ENCODE results near the gene ANO2.

ANO2 gene

DNA sequence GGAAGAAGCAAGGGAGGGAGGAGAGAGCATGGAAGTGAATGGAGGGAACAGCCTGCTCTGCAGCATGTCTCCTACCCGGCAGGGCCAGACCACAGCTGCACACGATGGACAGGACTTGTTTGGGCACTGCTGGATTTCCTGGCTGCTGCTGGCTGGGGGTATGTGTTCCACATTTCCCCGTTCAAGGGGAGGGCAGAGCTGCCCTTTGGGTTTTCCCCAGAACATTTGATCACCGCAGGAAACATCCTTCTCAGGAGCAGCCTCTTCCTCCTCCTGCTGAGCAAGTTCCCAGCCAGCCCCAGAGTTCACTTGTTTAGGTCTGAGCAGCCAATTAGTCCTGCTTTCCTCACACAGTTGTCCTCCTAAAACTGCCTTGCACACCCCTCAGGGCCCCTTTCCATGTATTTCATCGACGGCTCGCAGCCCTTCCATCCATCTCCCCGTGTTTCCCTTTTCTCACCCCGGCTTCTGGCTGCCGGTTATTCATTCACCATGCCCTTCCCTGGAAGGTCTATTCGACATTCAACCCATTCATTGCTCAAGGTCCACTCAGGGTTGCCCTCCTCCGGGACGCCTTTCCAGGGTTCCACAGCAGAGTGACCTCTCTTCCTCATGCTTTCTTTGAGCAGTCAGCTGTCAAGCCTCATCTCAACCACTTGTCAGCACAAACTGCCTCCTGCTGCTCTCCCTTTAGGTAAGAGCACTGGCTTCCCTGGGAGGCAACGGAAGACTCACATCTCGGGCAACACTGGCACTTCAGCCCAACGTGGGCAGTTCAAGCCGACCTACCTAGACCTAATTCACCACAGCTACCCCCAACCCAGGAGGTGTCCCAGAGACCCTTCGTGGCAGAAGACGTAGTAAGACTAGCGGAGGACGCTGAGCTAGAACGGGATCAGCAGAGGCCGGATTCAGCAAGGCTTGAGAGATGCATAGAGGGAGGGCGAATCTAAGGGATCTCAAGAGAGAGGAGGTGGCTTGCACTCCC, 20.1 kb upstream of the ANO2 start:
- no peak for DNase-seq (ENCODE audit: low read depth)

DNA sequence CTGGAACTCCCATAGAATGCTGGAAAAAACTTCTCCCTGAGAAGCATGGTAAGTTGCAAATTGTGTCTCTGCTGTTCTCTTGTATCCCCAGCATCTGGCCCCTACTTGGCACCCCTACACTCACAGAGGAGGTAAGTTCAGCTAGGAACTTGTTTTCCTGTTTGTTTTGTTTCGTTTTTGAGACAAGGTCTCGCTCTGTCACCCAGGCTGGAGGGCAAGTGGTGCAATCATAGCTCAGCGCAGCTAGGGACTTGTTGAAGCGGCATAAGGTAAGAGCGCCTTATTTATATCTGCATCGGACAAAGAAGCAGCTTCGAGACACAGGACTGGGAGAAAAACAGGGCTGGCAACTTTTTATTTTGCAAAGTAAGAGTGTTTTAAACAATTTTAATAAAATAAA, 18.5 kb upstream of the ANO2 start:
- DNase-seq (ENCODE audit: low read depth), result no peak

DNA sequence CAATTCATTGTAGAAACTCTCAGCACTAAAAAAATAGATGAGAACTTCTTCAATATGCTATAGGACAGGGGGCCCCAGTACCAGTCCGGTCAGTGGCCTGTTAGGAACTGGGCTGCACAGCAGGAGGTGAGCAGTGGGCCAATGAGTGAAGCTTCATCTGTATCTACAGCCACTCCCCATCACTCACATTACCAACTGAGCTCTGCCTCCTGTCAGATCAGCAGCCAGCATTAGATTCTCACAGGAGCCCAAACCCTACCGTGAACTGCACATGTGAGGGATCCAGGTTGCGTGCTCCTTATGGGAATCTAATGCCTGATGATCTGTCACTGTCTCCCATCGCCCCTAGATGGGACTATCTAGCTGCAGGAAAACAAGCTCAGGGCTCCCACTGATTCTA, 15.7 kb upstream of the ANO2 start:
- DNase-seq (ENCODE audit: low read depth), result no peak

DNA sequence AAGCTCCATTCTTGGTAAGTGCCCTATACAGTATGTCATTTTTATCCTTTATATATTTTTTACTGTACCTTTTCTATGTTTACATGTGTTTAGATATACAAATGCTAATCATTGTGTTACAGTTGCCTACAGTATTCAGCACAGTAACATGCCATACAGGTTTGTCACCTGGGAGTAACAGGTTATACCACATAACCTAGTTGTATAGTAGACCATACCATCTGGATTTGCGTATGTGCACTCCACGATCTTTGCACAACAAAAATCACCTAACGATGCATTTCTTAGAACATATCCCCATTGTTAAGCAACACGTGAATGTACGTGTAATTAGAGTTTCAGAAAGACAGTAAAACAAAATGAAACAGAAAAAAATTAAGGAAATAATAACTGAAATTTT, 11.9 kb upstream of the ANO2 start:
- no peak for DNase-seq (ENCODE audit: low read depth)

DNA sequence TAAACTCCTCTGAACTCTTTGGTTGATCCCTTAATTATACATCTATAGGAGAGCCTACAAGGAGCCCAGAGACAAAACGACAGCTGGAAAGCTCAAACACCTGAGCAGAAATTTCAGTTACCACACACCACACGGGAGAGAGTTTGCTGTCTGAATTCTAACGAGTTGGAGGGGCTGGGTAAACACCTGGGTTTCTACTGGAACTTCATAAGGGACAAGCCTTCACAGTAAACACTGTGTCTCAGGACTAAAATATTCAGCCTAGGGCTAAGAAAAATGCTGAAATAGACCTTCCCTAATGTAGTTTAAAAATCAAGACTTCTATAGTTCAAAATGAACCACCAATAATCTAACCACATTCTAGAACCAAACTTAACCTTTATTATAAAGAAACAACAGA, 9.6 kb upstream of the ANO2 start:
- DNase-seq (ENCODE audit: low read depth), result no peak

DNA sequence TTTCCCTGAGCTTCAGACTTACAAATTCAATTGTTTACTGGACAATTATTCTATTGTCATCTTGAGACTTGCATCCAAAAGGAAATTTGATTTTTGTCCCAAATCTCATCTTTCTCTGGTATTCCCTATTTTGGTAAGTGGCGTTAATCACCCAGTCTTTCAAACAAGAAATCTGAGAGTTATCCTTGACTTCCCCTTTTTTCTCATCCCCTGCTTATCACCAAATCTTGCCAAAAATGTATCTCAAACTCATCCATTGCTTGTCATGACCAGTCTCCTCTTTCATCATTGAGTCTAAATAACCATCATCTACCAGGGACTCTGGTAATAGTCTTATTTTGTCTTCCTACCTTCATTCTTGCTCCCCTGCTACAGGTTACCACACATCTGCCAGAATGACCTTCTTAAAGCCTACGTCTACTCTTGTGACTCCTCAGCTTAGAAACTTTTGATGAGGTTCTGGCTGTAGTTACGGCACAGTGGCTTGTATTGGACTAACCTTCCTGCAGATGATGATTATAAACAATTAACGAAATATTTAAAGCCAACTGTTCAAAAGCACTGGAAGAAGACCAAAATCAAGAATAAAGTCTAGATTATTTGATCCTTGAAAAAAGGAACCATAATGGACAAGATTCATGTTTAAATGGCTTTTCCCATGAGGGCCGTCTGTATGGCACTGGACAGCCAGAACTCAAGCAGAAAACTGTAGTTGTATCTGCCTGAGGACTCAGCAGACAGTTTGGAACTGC, 9.0 kb upstream of the ANO2 start:
- DNase-seq (ENCODE audit: low read depth), result no peak

DNA sequence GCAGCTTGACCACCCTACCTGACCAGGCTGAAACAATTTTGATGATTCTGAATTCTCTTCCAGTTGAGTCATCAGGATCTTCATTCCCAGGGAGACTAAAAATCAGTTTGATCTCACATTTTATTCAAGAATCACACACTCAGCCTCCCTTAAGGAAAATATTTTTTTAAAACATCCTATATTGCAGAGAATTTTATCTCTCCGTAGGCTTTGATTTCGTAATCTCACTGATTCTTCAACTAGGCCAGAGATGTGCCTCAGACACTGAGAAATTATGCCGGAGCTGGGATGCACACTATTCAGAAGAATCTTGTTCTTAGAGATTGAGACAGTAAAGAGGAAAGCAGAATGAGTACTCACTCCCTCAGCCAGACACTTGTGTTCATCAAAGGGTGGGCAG, 7.0 kb upstream of the ANO2 start:
- no peak for DNase-seq (ENCODE audit: low read depth)

DNA sequence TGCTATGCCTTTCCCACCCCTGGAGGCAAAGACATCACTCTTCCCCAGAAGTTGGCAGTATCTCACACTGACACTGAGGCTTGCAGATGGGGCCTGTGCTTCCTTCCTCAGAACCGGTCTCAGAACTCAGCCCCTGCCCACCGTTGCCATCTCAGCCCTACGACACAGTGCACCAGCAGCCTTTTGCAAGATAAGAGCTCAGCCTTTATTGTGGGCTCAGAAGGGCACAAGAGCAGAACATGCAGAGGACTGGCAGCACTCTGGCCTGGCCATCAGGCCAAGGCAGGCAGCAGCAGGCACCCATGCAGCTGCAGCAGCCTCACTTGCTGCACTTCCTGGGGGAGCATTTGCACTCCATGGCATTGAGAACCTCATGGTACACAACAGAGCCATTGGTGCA, 3.6 kb upstream of the ANO2 start:
- no peak for DNase-seq (ENCODE audit: low read depth)

DNA sequence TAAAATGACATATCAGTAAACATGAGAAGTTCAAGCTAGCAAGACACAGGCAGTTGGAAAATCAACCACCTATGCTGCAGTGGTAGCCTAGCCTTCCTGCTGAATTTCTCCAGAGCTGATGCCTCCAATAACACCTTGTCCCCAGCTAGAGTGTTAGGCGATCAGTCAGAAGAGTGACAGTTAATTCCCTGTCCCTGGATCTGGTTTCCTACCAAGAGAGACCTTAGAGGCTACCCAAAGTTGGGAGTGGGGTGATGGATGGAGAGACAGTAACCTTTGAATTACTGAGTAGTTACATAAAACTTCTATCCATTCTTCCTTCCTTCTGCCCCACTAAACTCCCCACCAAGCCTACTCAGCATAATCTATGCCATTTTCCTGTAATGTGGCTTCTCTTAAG, 1.9 kb upstream of the ANO2 start:
- no peak for DNase-seq (ENCODE audit: low read depth)

DNA sequence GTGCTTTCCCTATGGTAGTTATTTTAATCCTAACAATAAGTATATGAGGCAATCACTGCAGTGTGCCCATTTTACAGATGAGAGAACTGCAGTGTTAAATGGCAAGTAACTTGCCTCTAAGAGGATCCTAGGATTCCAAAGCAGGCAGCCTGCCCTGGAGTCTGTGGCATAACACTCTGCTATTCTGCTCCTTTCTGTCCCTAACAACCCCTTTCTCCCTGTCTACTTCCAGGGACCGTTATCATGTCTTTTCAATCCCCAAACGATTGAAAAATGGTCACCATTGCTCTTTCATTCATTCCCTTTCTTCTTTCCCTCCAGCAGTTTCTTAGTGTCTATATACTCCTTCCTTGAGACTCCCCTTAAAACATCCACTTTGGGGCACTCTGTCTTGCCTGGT, 1.3 kb upstream of the ANO2 start:
- no peak for DNase-seq (ENCODE audit: low read depth)

DNA sequence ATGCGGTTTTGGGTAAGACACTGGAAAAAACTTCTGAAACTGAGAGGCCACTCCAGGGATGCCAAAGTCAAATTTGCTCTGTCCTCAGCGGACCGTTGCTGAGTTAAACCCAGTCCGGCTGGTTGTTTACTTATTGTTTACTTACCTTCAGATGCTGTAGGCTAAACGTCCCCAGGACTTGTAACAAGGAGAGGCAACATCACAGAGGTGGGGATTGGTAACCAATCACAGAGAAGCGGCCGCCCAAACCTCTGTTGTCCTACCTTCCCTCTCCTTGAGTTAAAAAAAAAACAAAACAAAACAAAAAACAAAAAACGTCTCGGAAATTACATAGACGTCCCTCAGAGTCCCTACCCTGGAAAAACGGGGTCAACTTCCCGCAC, 380 bp downstream of the ANO2 start:
- DNase-seq (ENCODE audit: low read depth), result no peak

DNA sequence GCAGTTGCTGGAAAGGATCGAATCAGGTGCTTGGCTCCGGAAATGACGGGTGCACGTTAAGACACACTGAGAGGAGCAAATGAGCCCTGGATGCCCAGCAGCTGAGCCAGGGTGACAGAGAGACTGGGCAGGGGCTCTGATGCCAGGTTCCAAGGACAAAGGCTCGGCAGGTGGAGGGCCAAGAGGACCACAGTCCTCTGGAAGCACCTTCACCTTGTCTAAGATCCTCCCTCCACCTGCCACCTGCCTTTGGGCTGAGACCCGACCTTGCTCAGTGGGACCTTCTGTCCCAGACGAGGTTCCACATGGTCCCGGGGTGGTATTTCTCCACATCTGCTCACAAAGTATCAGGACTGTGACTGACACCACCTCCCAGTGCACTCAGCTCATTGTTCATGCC, 1.0 kb downstream of the ANO2 start:
- DNase-seq (ENCODE audit: low read depth), result no peak

DNA sequence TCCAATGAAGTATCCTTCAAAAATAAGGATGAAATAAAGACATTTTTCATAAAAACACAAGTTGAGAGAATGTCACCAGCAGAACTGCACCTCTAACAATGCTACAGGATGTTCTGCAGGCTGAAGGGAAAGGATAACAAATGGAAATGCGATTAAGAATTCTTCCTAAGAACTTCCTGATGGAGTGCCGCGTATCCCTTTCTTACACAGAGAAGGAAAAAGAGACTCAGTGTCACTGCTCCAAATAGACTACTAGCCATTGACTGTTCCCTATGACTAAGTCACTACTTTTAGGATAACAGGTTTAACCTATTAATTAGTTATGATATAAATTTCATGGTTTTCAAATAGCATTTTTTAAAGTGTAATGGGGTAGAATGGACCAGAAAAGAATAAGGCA, 3.2 kb downstream of the ANO2 start:
- DNase-seq (ENCODE audit: low read depth), result no peak

DNA sequence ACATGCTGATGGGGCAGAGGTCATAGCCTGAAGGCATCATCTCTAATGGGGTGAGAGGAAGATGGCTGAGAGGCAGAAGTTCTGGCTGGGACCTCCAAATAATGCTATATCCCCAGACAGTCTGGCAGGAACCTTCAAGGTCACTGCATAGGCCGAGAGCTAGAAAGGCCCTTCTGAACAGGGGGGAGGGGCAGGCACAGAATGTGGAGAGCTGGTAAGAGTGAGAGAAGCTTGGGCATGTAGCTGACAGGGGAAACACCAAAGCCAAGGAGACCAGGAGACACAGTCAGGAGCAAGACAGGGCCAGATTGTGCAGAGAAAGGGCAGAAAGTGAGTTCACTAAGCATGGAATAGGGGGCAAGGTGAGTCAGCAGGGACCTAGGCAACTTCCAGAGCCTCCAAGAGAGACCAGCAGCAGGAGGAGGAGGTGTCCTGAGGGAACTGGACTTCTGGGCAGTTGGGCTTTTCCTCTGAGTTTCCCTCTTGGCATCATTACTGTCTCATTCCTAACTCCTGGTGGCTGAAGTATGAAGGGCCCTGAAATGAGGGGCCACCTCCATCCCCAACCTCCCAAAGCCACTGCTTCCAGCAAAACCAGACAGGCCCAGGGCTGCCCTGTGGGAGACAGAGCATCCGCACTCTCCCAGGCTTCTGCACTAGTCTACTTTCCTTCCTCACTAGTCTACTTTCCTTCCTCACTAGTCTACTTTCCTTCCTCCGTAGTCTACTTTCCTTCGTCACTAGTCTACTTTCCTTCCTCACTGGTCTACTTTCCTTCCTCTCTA, 17.1 kb downstream of the ANO2 start:
- DNase-seq (ENCODE audit: low read depth), result no peak

DNA sequence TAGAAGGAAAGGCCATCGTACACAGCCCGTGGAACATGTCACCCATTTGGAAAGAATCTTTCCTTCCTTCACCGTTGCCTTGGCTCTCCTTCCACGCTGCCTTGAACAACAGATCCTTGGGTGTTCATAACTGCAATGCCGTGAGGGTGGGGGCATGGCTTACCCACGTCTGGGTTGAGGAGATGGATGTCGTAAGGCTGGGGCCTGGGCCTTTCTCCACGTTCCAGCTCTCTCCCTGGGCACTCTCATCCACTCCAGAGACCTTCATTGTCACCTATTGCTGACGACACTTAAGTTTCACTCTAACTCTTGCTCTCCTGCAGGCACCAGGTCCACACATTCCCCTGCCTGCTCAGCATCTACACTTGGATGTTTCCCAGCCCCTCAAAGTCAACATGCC, 19.4 kb downstream of the ANO2 start:
- no peak for DNase-seq (ENCODE audit: low read depth)

DNA sequence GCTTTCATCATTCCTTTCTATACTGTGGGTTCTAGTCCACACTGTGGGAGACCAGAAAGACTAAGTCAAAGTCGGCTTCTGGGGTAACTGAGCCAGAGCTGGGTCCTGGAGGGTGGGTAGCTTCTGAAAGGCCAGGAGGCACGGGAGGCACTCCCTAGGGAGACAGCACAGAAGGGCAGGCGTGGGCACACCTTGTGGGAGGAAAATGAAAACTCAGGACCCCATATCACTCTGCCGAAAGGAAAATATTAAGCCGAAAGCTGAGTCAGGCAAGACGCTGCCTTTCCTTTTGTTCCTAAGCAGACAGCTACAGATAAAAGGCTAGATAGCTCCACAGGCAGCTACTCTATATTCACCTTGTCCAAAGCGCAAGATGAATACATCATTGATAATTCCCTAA, 20.7 kb downstream of the ANO2 start:
- DNase-seq (ENCODE audit: low read depth), result no peak

DNA sequence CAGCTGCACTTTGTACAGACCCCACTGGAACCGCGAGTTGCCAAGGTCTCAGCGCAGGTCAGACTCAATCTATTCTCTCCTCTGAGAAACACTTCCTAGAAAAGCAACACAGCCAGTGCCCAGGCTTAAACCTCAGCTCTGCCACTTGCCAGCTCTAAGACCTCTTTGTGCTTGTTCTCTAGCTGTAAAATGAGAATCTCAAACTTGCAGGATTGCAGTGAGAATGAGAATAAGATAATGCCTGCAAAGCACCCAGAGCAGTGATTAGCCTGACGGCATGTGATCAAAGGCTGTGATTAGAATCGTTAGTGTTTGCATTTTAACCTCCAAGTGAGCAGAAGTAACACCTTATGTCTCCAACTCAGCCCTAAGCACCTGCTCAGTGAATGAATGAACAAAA, 21.3 kb downstream of the ANO2 start:
- DNase-seq (ENCODE audit: low read depth), result no peak

DNA sequence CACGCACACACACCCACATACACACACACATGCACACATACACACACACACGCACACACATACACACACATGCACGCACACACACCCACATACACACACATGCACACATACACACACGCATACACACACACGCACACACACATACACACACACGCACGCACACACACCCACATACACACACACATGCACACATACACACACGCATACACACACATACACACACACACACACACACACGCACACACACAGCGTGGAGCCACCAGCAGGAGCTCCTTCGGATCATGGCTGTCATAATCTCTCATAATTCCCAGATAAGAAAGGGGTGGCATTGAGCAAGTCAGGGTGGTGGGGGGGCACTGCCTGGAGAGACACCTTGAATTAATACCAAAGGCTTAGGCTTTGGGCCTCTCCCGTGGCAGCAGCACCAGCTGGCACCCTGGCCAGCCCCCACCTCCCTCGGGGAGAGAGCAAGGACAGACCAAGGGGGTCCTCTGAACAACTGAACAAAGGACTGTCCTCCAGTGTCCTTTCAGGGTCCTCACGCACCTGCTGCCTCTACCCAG, 21.9 kb downstream of the ANO2 start:
- DNase-seq (ENCODE audit: low read depth), result no peak

DNA sequence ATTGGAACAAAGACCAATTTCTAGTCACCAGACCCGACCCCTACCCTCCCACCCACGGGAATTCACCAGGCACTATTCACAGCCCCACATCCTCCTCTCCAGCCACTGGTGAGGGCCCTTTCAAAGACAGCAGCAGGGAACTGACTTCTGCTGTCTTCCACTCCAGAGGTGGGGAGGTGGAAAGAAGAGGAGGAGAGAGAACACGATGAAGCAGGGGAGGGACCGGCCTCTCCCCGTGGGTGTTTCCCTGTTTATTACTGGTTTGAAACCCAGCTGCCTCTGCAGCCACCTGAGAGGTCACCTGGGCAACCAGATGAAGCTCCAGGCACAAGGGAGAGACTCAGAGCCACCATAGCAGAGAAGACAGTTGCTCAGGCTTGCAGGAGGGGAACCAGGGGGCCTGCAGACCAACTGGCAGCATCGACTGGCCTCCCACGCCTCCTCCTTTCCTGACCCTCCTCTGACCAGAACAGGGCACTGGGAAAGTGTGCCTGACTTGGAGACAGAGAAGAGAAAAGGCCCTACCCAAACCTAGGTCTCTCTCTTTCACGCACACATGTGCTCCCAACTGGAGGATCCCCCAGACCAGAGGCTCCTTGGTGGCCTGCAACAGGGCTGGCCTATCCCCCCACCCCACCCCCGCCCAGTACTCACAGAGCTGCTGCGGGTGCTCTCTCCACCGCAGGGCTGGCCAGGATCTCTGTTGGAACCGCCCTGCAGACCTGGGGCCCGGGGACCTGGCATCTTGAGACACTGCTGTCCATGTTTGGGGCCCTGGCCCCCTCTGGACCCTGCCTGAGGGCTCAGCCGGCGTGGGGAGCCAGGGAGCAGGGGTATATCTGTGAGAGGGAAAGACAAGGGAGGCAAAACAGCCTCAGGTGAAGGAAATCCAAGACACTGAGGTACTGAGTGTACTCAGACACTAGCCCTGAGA, 22.8 kb downstream of the ANO2 start:
- DNase-seq (ENCODE audit: low read depth), result no peak

DNA sequence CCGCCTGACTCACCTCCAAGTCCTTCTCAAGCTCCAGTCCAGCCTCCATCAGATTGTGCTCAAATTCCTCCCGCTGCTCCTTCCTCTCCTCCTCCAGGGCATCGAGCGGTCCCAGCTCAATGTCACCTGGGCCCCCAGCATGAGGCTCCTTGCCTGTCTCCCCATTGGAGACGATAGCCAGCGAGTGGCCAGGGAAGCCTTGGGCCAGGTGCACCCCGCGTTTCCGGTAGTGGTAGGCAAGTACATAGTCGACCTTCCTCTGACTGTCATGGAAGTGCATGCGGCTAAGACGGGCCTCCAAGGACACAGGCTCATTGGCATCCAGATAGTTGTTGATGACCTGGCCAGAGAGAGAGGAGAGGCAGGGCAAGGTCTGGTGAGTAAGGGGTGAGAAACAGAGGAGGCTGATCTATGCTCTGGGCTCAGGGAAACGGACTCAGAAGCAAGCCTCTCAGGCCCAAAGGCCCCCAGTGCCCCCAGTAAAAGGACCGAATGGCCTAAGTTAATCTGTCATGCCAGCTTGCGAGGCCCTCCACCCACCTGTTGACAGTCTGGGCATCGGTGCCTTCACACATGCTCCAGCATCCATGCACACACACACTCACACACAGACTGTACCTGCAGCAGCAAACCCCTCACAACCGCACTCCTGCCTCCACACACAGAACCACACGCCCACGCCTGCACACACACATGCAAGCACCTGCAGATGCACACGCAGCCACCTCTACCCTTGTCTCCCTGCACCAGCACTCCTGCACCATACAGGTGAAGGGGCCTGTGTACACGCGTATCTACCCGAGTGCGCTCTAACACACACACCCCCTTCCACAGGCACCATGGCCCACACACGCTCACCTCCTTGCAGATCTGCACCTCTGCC, 23.8 kb downstream of the ANO2 start:
- no peak for DNase-seq (ENCODE audit: low read depth)
